GM21619 (cell line): Measurements from ENCODE around the gene VAV1.
"Not testable (repeated sequence)": the region's sequence is repeated elsewhere in the genome, so short reads cannot be mapped to it uniquely, and the experiment has no call there.

ENCODE experiments used
- ATAC-seq: cut with Tn5 transposase; IDR thresholded peaks from one replicate; pipeline ENCODE4 v1.9.1; 2021; ENCODE audit not compliant: unreplicated experiment

VAV1 gene

GRCh38 chr19:6779206-6779605, 6.7 kb downstream of the VAV1 start:
- ATAC-seq: no peak

GRCh38 chr19:6787393-6787792, 14.9 kb downstream of the VAV1 start:
- ATAC-seq: no peak

GRCh38 chr19:6788896-6789295, 16.4 kb downstream of the VAV1 start:
- no peak for ATAC-seq

- no peak for ATAC-seq
These were observed 18.0 kb downstream of the VAV1 start for GRCh38 chr19:6790194-6791128.

- ATAC-seq: no peak
These were observed 18.7 kb downstream of the VAV1 start for GRCh38 chr19:6791237-6791636.

GRCh38 chr19:6793411-6793810, 20.9 kb downstream of the VAV1 start:
- no peak for ATAC-seq

GRCh38 chr19:6793973-6794372, 21.5 kb downstream of the VAV1 start:
- ATAC-seq: no peak

GRCh38 chr19:6794686-6795431, 22.4 kb downstream of the VAV1 start:
- ATAC-seq: no peak

- no peak for ATAC-seq
These were observed 23.8 kb downstream of the VAV1 start for GRCh38 chr19:6796278-6796677.

- ATAC-seq: no peak
These were observed 25.1 kb downstream of the VAV1 start for GRCh38 chr19:6797646-6798045.

- ATAC-seq: not testable (repeated sequence)
These were observed 27.8 kb downstream of the VAV1 start for GRCh38 chr19:6800160-6800790.

GRCh38 chr19:6800991-6801484, 28.5 kb downstream of the VAV1 start:
- no peak for ATAC-seq

GRCh38 chr19:6801485-6802086, 29.1 kb downstream of the VAV1 start:
- ATAC-seq: peak; percentile 37

- ATAC-seq: no peak
These were observed 30.0 kb downstream of the VAV1 start for GRCh38 chr19:6802336-6803035.

- ATAC-seq: no peak
These were observed 30.5 kb downstream of the VAV1 start for GRCh38 chr19:6803036-6803404.

- ATAC-seq: no peak
These were observed 34.0 kb downstream of the VAV1 start for GRCh38 chr19:6806488-6806887.

- ATAC-seq: no peak
These were observed 34.8 kb downstream of the VAV1 start for GRCh38 chr19:6807291-6807690.

GRCh38 chr19:6808494-6808893, 36.0 kb downstream of the VAV1 start:
- no peak for ATAC-seq

- ATAC-seq: no peak
These were observed 36.8 kb downstream of the VAV1 start for GRCh38 chr19:6809262-6809661.

- ATAC-seq: no peak
These were observed 38.9 kb downstream of the VAV1 start for GRCh38 chr19:6811378-6811777.
